Retina (tissue), 1 donor: ENCODE data around the gene KLRC4.
A peak's percentile ranks its signal among the peaks of the same experiment; 100 is the strongest.
"Not testable (repeated sequence)": the region's sequence is repeated elsewhere in the genome, so short reads cannot be mapped to it uniquely, and the experiment has no call there.

Experiments
- DNase-seq: peaks from one replicate; pipeline ENCODE4 v3.0.0-alpha.2; 2016

KLRC4 gene

DNA sequence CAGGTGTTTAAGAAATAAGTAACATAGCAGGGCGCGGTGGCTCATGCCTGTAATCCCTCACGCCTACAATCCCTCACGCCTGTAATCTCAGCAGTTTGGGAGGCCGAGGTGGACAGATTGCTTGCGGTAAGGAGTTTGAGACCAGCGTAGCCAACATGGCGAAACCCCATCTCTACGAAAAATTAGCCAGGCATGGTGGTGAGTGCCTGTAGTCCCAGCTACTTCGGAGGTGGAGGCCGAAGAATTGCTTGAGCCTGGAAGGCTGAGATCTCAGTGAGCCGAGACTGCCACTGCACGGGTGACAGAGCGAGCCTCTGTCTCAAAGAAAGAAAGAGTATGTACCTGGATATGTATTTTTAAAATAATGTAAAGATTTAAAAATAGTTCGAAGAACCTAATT, 13.4 kb downstream of the KLRC4 start:
- DNase-seq: not testable (repeated sequence)

GRCh38 chr12:10395390-10395998, 14.1 kb downstream of the KLRC4 start:
- DNase-seq: no peak

DNA sequence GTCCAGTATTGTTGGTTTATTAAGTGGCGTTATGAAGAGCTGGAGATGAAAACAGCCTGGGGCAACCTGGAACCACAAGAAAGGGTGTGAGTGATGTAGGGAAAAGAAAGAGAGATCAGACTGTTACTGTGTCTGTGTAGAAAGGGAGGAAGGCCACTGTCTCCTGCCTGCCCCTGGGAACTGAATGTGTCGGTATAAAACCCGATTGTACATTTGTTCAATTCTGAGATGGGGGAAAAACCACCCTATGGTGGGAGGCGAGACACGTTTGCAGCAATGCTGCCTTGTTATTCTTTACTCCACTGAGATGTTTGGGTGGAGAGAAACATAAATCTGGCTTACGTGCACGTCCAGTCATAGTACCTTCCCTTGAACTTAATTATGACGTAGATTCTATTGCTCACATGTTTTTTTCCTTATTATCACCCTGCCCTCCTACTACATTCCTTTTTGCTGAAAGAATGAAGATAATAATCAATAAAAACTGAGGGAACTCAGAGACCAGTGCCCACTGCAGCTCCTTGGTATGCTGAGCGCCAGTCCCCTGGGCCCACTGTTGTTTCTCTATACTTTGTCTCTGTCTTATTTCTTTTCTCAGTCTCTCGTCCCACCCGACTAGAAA, 14.9 kb downstream of the KLRC4 start:
- not testable (repeated sequence) for DNase-seq

- no peak for DNase-seq
Observed at GRCh38 chr12:10393291-10393690, 16.3 kb downstream of the KLRC4 start.

DNA sequence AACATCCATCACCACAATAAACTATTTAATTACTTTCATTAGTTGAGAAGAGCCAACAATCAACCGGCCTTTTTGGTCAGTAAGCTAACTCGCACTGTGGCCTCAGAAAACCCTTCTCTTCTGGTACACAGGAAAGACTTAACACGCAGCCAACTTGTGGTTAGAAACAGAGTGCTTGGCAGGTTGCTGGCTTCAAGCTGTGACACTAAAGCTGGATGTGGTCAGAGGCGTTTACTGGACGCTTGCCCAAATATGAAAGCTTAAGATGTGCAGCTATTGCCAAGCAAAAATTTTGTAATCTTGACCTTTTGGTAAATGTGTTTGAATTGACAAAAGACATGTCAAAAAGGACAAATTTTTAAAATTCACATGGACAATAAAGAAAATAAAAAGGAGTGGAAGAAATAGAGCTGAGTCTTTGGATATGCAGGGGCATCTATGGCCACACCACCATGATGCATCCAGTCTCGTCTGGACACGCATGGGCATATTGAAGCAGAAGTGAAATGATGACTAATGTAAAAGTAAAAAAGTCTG, 17.1 kb downstream of the KLRC4 start:
- DNase-seq: no peak

- DNase-seq: not testable (repeated sequence)
Observed at GRCh38 chr12:10390991-10391390, 18.6 kb downstream of the KLRC4 start.

DNA sequence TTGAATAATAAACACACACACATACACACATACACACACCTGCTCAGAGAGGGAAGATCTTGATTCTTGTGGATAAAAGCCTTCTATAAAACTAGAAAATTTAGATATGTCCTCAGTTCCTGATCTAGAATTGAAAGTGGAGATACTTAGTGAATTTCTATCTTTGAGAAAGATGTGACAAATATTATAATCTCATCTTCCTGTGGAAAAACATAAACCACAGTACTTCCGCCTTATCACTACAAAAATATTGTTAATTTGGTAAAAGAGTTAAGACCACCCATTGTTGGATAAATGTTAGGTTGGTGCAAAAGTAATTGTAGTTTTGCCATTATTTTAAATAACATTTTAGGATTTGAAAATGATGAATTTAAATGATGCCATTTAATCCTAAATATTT, 19.7 kb downstream of the KLRC4 start, which contains the start of gene KLRK1:
TSS of gene KLRK1 (minus strand) at position 138 of the 400 bp plus-strand sequence. CDS start 1,231 bp downstream, outside the sequence.
- no peak for DNase-seq

DNA sequence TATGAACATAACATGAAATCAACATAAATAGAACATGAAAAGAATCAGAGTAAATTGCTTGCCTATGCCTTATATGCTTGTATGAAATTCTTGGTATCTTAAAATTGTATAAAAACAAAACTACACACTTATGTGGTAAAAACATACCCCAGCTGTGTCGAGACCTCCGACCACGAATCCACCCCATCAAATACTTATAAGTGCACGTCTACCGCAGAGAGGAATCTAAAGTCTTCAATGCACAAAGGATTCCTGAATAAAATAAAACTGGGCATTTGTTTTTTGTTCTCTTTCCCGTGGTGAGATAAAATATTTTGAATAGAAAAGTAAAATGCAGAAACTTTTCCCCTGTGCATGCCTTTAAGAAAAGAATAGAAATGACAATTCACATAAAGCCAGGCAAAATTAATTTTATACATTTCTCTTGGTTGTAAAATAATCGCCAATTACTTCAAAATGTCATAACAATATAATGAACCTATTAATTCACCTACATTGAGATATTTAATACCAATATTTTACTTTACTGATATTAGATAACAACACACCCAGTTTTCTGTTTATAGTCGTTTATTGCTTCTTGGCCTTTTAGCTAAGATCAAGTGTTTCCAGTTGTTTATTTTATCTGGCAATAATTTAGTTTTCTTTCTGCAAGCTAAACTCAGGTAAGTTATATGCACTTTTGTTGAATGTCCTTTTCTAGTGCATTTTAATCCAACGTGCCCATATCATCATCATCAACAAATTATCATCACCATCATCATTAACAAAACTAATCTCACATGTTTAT, 20.7 kb downstream of the KLRC4 start:
- no peak for DNase-seq

DNA sequence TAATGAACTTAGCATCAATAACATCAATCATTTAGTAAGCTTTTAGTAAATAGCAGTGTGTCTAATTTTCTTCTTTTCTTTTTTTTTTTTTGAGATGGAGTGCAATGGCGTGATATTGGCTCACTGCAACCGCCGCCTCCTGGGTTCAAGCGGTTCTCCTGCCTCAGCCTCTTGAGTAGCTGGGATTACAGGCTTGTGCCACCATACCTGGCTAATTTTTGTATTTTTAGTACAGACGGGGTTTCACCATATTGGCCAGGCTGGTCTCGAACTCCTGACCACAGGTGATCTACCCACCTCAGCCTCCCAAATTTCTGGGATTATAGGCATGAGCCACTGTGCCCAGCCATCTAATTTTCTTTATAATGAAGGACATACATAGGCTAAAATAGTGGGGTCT, 22.1 kb downstream of the KLRC4 start:
- DNase-seq: not testable (repeated sequence)

- no peak for DNase-seq
Observed at GRCh38 chr12:10386857-10387256, 22.7 kb downstream of the KLRC4 start.

- no peak for DNase-seq
Observed at GRCh38 chr12:10385166-10385613, 24.4 kb downstream of the KLRC4 start.

DNA sequence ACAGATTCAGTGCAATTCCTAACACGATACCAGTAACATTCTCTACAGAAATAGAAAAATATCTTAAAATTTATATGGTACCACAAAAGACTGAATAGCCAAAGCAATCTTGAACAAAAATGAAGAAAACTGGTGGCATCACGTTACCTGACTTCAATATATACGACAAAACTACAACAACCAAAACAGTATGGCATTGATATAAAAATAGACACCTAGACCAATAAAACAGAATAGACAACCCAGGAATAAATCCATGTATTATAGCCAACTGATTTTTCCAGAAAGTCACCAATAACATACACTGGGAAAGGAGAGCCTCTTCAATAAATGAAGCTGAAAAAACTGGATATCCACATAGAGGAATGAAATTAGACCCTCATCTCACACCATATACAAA, 25.4 kb downstream of the KLRC4 start:
- DNase-seq: no peak

GRCh38 chr12:10381928-10382628, 27.5 kb downstream of the KLRC4 start:
- DNase-seq: no peak

DNA sequence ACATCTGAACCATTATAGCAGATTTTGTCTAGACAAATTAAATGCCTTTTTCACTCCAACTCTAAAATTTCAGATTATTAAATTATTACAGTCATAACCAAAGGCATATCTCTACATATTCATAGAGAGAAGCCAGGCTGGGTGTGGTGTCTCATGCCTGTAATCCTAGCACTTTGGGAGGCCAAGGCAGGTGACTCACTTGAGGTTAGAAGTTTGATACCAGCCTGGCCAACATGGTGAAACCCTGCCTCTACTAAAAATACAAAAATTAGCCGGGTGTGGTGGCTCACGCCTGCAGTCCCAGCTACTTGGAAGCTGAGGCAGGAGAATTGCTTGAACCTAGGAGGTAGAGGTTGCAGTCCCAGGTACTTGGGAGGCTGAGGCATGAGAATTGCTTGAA, 30.8 kb downstream of the KLRC4 start:
- DNase-seq: not testable (repeated sequence)

- DNase-seq: no peak
Observed at GRCh38 chr12:10374624-10375018, 34.9 kb downstream of the KLRC4 start.

DNA sequence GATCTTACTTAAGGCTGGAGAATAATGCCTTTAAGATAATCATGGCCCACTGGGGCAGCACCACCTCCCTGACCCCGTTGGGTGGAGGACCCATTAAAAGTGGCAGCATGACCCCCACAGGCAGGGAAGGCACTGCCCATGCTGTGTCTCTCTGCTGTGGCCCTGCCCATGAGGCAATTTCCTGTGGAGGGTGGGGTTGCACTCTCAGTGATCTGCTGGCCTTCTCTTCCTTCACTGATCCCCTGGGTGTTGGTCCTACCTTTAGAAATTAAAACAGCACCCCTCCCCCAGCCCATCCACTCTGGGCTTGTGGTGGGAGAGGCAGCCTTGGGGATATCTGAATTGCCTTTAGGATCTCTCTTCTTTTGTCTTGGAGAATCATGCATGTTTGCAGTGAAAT, 37.0 kb downstream of the KLRC4 start:
- DNase-seq: no peak

DNA sequence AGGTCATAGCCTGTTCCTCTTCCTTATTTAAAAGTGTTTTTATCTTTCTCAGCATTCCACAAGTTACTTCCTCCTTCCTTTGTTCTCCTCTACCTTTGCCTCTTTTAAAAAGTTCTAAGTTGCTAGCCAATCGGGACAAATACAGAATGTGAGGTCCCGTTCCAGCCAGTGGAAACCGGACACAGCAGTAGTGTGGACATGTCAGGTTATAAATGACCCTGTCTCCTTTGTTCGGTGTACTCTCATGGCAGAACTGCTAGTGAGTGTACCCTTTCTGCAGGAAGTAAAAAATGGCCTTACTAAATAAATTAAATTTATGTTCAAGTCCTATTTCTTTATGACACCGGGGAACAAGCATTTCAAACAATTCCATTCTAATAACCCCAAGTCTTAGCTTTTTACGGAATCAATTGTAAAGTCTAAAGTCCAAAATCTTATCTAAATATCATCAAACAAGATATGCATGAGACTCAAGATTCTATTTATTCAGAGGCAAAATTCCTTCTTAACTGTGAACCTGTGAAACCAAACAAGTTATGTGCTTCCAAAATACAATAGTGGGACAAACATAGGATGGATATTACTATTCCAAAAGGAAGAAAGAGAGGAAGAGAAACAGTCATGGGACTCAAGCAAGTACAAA, 37.5 kb downstream of the KLRC4 start:
- DNase-seq: not testable (repeated sequence)

- no peak for DNase-seq
Observed at GRCh38 chr12:10369557-10370415, 39.8 kb downstream of the KLRC4 start.

DNA sequence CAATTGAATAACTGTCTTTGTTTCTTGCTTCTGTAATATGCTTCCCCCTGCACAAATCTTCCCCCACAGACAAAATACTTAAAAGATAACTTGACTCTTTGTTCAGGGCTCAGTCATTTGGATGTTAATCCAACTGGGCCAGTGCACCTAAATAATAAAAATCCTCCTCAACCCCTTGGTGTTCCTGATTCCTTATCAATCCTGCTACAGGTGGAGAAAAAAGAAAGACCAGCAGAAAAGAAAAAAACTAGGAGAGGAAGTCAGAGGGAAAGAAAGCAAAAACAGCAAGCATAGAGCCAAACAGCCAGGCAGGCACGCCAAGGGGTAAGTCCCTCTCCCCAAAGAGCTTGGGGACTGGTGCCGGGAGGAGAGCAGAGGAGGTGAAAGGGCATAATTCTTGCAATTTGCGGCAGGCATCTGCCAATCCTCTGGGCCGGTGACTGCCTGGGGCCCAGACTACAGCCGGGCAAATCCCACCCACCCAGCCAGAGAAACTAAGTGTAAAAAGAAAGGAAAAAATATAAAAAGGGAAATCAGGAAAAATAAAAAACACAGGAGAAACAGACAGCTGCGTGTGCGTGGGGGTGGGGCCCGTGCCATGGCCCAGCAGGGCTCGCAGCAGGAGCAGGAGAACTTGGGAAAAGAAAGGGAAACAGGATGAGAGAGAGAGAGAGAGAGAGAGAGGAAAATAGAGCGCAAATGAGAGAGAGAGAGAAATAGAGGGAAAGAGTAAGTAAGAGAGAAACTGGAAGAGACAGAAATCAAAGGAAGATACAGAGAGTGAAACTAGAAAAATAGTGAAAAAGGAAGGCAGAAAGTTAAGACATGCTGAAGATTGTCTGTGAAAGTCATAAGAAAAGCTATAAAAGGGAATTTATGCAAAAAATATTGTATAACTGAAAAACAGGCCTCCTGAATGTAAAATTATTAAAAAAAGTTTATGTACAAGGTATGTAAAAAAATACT, 41.1 kb downstream of the KLRC4 start:
- DNase-seq: peak; percentile 15

- DNase-seq: not testable (repeated sequence)
Observed at GRCh38 chr12:10367714-10368113, 41.8 kb downstream of the KLRC4 start.
